ENCODE results near the gene DCUN1D1.

Gene DCUN1D1

GRCh38 chr3:182971637-182972036 is 8.7 kb downstream of the DCUN1D1 start:
- DNase-seq, result no peak

- DNase-seq, result no peak
These were observed 9.4 kb downstream of the DCUN1D1 start for GRCh38 chr3:182970811-182971418.

- DNase-seq, result no peak
These were observed 10.5 kb downstream of the DCUN1D1 start for GRCh38 chr3:182969853-182970252.

GRCh38 chr3:182969277-182969676 is 11.1 kb downstream of the DCUN1D1 start:
- DNase-seq, result no peak

- DNase-seq, result no peak
These were observed 12.8 kb downstream of the DCUN1D1 start for GRCh38 chr3:182967218-182968204.

GRCh38 chr3:182965861-182966366 is 14.4 kb downstream of the DCUN1D1 start:
- no peak for DNase-seq

- no peak for DNase-seq
These were observed 16.2 kb downstream of the DCUN1D1 start for GRCh38 chr3:182964179-182964578.

GRCh38 chr3:182962166-182962565 is 18.2 kb downstream of the DCUN1D1 start:
- no peak for DNase-seq

- peak; percentile 59 for DNase-seq
These were observed 20.6 kb downstream of the DCUN1D1 start for GRCh38 chr3:182959474-182960350.

- DNase-seq, result no peak
These were observed 22.6 kb downstream of the DCUN1D1 start for GRCh38 chr3:182957676-182958266.

GRCh38 chr3:182957226-182957625 is 23.1 kb downstream of the DCUN1D1 start:
- no peak for DNase-seq

- no peak for DNase-seq
These were observed 25.6 kb downstream of the DCUN1D1 start for GRCh38 chr3:182954553-182955235.

- no peak for DNase-seq
These were observed 30.6 kb downstream of the DCUN1D1 start for GRCh38 chr3:182949688-182950087.

GRCh38 chr3:182948305-182948704 is 32.0 kb downstream of the DCUN1D1 start:
- DNase-seq, result no peak

- no peak for DNase-seq
These were observed 32.5 kb downstream of the DCUN1D1 start for GRCh38 chr3:182947888-182948287.

GRCh38 chr3:182941719-182942118 is 38.6 kb downstream of the DCUN1D1 start:
- DNase-seq, result no peak

- DNase-seq, result no peak
These were observed 40.0 kb downstream of the DCUN1D1 start for GRCh38 chr3:182940266-182940808.

GRCh38 chr3:182937293-182938051 is 42.9 kb downstream of the DCUN1D1 start:
- no peak for DNase-seq

GRCh38 chr3:182936918-182937285 is 43.4 kb downstream of the DCUN1D1 start:
- no peak for DNase-seq

- no peak for DNase-seq
These were observed 44.0 kb downstream of the DCUN1D1 start for GRCh38 chr3:182936239-182936917.
